Endodermal cell (in vitro differentiated cells): ENCODE data around the gene KIAA1328. TPM values are rescaled to one million over a fixed set of nuclear protein-coding genes. Genes with fewer than 3 reads are reported as not detected.

ENCODE experiments used
- DNase-seq: peaks from one replicate; pipeline ENCODE4 v3.0.0-alpha.2; 2017
- H3K27ac ChIP-seq: 2 replicates; pipeline ENCODE4 v1.5.1; 2013; ENCODE audit warnings: mild to moderate bottlenecking, low read depth, low read length, moderate library complexity
- H3K27me3 ChIP-seq: 2 replicates; pipeline ENCODE4 v1.6.1; 2013; ENCODE audit warnings: mild to moderate bottlenecking, low read length, moderate library complexity; ENCODE audit not compliant: insufficient read depth, control insufficient read depth, poor library complexity, severe bottlenecking
- H3K36me3 ChIP-seq: 2 replicates; pipeline ENCODE4 v1.7.0; 2013; ENCODE audit warnings: mild to moderate bottlenecking, low read length, moderate library complexity; ENCODE audit not compliant: control insufficient read depth, insufficient read depth
- H3K4me1 ChIP-seq: one replicate; pipeline ENCODE4 v1.7.0; 2013; ENCODE audit warnings: low read length; ENCODE audit not compliant: control insufficient read depth, insufficient read depth
- H3K4me3 ChIP-seq: 2 replicates; pipeline ENCODE4 v1.5.1; 2013; ENCODE audit warnings: mild to moderate bottlenecking, low read length, moderate library complexity
- H3K9ac ChIP-seq: 2 replicates; pipeline ENCODE4 v1.6.1; 2013; ENCODE audit warnings: mild to moderate bottlenecking, low read length, moderate library complexity; ENCODE audit not compliant: poor library complexity, severe bottlenecking; ENCODE audit errors: extremely low read depth
- H3K9me3 ChIP-seq: 2 replicates; pipeline ENCODE4 v1.6.1; 2013; ENCODE audit warnings: mild to moderate bottlenecking, low read length, moderate library complexity; ENCODE audit not compliant: control insufficient read depth
- H3K27ac Mint-ChIP-seq: 2 replicates; pipeline ENCODE4 v1.8.0; 2020; ENCODE audit warnings: mixed read lengths
- H3K27me3 Mint-ChIP-seq: 2 replicates; pipeline ENCODE4 v1.8.0; 2021; ENCODE audit warnings: mild to moderate bottlenecking, mixed read lengths; ENCODE audit not compliant: insufficient read depth
- H3K36me3 Mint-ChIP-seq: 2 replicates; pipeline ENCODE4 v1.8.0; 2020; ENCODE audit warnings: low read depth, mixed read lengths
- H3K4me1 Mint-ChIP-seq: 2 replicates; pipeline ENCODE4 v1.8.0; 2020; ENCODE audit warnings: mixed read lengths
- H3K4me3 Mint-ChIP-seq: 2 replicates; pipeline ENCODE4 v1.8.0; 2020; ENCODE audit warnings: mild to moderate bottlenecking, moderate library complexity, mixed read lengths
- H3K9me3 Mint-ChIP-seq: 2 replicates; pipeline ENCODE4 v1.8.0; 2020; ENCODE audit warnings: mild to moderate bottlenecking, mixed read lengths
- WGBS, 2 experiments: methylation state at CpG; one replicate each; pipeline versions ENCODE4 v1.1.5 to v1.1.7; 2013; ENCODE audit warnings: missing lambda C conversion rate in 2 of 2, mixed read lengths in 1 of 2; ENCODE audit not compliant: insufficient coverage in 1 of 2, insufficient read length in 1 of 2; 5-methylcytosine and 5-hydroxymethylcytosine counted together
- total RNA-seq, 2 donors: library from RNA; stranded (reverse); fragmentation: NEBNext Ultra II Directional in 1 of 2; extraction: Animal tissue kit (Norgen Biotek cat#: 25700) in 1 of 2; gene quantifications; 2 replicates in 1 of 2; 3 replicates in 1 of 2; pipeline ENCODE4 v1.2.1, GENCODE V29; 2021
- TF ChIP-seq, protein P1 (sequence below): fragments of 200-600 bp; sonication (generic); conservative IDR thresholded peaks from 2 replicates; pipeline ENCODE4 v1.5.0; 2021; ENCODE audit warnings: antibody characterized with exemption, mild to moderate bottlenecking

Gene KIAA1328
- total RNA-seq, 2 donors from 2014 or later, result 7.6 to 8.4 TPM

DNA sequence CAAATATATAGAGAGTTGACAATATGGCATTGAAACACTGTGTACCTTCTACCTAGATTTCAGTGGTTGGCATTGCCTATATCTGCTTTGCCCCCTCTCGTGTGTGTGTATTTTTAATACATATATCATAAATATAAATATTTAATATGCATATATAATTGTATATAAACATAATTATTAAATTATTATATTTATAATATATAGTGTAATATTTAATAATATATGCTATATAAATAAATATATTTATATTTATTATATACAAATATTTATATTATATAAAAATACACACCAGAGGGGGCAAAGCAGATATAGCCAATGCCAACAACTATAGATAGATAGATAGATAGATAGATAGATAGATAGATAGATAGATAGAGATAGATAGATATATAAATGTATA is 124.1 kb downstream of the KIAA1328 start:
- Mint-ChIP-seq H3K36me3 (peaks cover 2% of the 10 kb centered on the region), H3K9me3 (no peaks in the 10 kb centered on the region), H3K4me1 (peaks cover 15% of the 10 kb centered on the region), H3K27ac (no peak overlapping the region), H3K4me3 (no peak overlapping the region), H3K27me3 (no peaks in the 10 kb centered on the region)
- TF ChIP-seq, protein P1, sequence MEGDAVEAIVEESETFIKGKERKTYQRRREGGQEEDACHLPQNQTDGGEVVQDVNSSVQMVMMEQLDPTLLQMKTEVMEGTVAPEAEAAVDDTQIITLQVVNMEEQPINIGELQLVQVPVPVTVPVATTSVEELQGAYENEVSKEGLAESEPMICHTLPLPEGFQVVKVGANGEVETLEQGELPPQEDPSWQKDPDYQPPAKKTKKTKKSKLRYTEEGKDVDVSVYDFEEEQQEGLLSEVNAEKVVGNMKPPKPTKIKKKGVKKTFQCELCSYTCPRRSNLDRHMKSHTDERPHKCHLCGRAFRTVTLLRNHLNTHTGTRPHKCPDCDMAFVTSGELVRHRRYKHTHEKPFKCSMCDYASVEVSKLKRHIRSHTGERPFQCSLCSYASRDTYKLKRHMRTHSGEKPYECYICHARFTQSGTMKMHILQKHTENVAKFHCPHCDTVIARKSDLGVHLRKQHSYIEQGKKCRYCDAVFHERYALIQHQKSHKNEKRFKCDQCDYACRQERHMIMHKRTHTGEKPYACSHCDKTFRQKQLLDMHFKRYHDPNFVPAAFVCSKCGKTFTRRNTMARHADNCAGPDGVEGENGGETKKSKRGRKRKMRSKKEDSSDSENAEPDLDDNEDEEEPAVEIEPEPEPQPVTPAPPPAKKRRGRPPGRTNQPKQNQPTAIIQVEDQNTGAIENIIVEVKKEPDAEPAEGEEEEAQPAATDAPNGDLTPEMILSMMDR, result no peak
- Histone ChIP-seq H3K36me3 (no peaks in the 10 kb centered on the region), H3K9ac (no peak overlapping the region), H3K9me3 (no peaks in the 10 kb centered on the region), H3K4me1 (no peaks in the 10 kb centered on the region), H3K27ac (no peak overlapping the region), H3K27me3 (no peaks in the 10 kb centered on the region), H3K4me3 (no peak overlapping the region)
- DNase-seq, result no peak
- WGBS, 2 experiments, result no CpG with 5 or more reads among the region's 1 CpG

DNA sequence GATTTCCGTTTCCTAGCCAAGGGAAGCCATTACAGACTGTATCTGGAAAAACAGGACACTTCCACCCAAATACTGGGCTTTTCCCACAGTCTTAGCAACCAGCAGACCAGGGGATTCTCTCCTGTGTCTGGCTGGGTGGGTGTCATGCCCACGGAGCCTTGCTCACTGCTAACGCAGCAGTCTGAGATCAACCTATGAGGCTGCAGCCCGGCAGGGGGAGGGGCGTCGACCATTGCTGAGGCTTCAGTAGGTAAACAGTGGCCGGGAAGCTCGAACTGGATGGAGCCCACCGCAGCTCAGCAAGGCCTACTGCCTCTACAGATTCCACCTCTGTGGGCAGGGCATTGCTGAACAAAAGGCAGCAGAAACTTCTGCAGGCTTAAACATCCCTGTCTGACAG is 131.1 kb downstream of the KIAA1328 start:
- H3K27ac ChIP-seq, result no peak overlapping the region
- Mint-ChIP-seq H3K9me3 (peaks cover 31% of the 10 kb centered on the region), H3K36me3 (peaks cover 32% of the 10 kb centered on the region), H3K4me3 (no peak overlapping the region), H3K27ac (no peak overlapping the region), H3K27me3 (no peaks in the 10 kb centered on the region), H3K4me1 (peaks cover 16% of the 10 kb centered on the region)
- H3K36me3 ChIP-seq, result no peaks in the 10 kb centered on the region
- H3K4me1 ChIP-seq, result no peaks in the 10 kb centered on the region
- H3K9me3 ChIP-seq, result peaks cover 19% of the 10 kb centered on the region
- H3K27me3 ChIP-seq, result no peaks in the 10 kb centered on the region
- H3K9ac ChIP-seq, result no peak overlapping the region
- H3K4me3 ChIP-seq, result no peak overlapping the region
- WGBS, 2 experiments, result 88 to 95% methylated on average over 8 to 9 of the region's 9 CpGs
- no peak for DNase-seq
- TF ChIP-seq, protein P1, result no peak

DNA sequence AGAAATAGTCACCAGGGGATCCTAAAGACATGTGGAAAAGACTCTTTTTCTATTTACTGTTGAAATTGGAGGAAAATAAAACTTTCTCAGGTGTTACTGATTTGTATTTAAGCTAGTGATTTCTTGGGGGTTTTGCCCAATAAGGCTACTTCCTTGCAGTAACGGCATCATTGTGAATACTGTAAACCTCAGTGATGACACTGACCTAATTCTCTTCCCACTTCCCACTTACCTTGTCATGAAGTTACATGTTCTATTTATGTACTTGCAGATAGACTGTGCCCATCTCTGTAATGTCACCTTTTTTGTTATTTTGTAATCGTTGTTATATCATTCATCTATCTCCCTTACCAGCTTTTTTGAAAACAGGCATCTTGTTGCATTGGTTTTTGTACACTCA is 134.5 kb downstream of the KIAA1328 start:
- no peak for DNase-seq
- Mint-ChIP-seq H3K4me3 (no peak overlapping the region), H3K36me3 (peaks cover 36% of the 10 kb centered on the region), H3K27ac (no peak overlapping the region), H3K4me1 (peaks cover 13% of the 10 kb centered on the region), H3K27me3 (no peaks in the 10 kb centered on the region), H3K9me3 (peaks cover 37% of the 10 kb centered on the region)
- Histone ChIP-seq H3K36me3 (no peaks in the 10 kb centered on the region), H3K9ac (no peak overlapping the region), H3K27me3 (no peaks in the 10 kb centered on the region), H3K9me3 (peaks cover 24% of the 10 kb centered on the region), H3K4me1 (no peaks in the 10 kb centered on the region), H3K27ac (no peak overlapping the region), H3K4me3 (no peak overlapping the region)
- TF ChIP-seq, protein P1, result no peak
- 87 to 100% methylated on average over 2 of the region's 2 CpGs for WGBS, 2 experiments
